HG02840 (cell line): ENCODE results near the gene BRD1.

ENCODE experiments used
- ATAC-seq: cut with Tn5 transposase; IDR thresholded peaks from one replicate; pipeline ENCODE4 v1.9.1; 2021; ENCODE audit warnings: mild to moderate bottlenecking, moderate library complexity, moderate number of reproducible peaks; ENCODE audit not compliant: unreplicated experiment, low FRiP score

The BRD1 gene

DNA sequence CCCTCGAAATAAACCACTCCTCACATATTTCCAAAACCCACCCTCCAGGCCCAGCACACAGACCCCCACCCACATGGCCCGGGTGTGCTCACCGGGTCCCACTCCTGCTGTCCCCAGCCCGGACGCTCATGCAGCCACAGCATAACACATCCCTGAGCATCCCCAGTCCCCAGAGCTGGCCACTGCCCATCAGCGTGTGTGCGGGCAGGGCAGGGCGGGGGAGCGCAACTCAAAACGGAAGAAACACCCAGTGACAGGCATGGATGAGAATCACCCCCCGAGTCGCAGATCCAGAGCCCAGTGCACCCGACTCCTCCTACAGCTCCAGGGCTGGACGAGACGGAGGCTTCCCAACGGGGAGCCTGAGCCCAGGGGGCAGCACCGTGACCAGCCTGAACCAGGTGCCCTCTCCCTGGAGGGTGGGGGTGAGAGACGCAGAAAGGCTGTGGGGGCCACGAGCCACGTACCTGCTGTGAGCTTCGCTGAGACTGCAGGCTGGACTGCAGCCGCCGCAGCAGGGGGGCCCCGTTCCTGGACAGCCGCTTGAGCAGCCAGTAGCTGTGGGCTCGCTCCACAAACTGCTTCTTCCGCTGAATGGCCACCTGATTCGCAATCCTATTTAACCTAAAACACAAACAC, 23.8 kb downstream of the BRD1 start:
- no peak for ATAC-seq

GRCh38 chr22:49803134-49803533, 24.5 kb downstream of the BRD1 start:
- no peak for ATAC-seq

DNA sequence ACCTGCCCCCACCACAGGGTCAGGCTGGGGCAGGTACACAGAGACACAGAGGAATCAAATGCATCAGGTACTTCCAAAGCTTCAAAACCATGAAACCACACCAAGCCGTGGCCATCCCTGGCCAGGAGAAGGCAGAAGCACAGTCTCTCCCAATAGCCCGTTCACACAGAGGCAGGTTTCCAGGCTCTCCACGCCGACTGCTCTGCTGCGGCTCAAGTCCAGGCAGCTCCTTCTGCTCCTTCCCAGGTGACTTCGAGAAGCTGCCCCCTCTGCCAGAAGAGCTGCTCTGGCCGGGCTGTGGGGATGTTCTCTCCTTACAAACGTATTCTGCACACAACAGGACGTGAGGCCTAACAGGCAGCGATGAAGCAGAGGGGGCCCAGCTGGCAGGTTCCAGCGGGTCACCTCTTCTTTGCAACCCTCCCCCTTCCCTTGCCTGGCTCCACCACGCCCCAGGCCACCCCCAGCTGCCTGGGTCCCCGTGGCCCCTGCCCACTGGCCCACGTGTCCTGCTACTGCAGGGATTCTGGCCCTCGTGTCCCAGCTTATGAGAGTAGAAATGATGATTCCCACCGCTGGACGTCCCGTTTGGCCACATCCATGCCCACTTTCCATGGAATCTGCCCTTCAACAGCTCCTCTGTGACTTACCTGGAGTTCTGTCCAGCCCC, 26.1 kb downstream of the BRD1 start:
- ATAC-seq, result no peak

GRCh38 chr22:49800408-49801238, 27.1 kb downstream of the BRD1 start:
- no peak for ATAC-seq

- no peak for ATAC-seq
Measured at GRCh38 chr22:49799431-49800075, 28.1 kb downstream of the BRD1 start.

- ATAC-seq, result no peak
Measured at GRCh38 chr22:49798486-49799151, 29.1 kb downstream of the BRD1 start.

DNA sequence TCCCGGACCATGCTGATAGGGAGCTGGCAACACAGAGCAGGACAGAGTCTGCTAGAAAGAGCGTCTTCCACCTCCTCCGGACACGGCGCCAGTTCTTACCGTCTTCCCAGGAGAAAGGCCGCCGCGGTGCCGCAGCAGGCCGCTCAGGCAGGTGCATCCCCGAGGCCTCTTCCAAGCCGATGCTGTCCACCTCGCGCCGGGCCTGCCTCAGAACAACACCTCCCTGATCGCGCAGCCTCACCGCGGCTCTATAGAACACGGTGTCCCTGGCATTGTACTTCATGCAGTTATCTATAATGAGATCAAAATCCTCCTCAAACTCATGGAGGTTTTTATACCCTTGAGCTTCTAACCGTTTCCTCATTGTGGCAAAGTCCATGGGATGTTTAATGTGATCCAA, 30.0 kb downstream of the BRD1 start:
- ATAC-seq, result no peak

GRCh38 chr22:49796596-49797270, 30.9 kb downstream of the BRD1 start:
- no peak for ATAC-seq

DNA sequence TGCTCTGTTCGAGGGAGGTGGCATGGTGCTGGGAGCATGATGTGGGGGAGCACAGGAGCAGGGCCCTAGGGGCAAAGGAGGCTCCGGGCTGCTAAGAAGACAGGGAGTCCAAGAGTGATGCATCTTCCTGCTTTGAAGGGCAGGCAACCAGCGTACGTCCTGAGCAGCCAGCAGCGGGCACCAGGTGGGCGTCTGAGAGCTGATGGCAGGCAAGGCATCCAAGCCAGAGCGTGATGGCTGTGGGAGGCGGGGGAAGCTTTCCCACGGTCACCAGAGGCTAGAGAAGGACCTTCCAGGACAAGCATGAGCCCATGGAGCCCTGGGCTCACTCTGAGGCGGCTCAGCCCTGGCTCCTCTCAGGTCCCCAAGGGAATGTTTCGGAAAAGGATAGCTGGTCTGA, 32.2 kb downstream of the BRD1 start:
- no peak for ATAC-seq

DNA sequence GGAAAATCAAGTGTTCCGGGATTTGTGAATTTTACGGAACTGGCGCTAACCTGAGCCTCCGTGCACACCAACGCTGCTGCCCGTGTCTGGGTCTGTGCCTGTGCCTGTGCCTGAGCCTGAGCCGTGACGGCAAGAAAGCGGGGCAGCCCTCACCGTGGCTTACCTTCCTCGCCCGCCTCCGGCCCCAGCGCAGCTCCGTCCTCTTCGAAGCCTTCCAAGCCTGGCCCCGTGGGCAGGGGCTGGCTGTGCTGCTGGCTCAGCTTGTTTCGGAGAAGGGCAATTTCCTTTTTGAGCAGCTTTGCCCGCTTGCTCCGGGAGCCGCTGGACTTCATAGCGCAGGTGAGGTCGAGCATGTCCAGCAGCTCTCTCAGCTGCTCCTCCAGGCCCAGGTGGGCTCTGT, 33.8 kb downstream of the BRD1 start:
- no peak for ATAC-seq

- no peak for ATAC-seq
Measured at GRCh38 chr22:49793296-49793695, 34.4 kb downstream of the BRD1 start.

DNA sequence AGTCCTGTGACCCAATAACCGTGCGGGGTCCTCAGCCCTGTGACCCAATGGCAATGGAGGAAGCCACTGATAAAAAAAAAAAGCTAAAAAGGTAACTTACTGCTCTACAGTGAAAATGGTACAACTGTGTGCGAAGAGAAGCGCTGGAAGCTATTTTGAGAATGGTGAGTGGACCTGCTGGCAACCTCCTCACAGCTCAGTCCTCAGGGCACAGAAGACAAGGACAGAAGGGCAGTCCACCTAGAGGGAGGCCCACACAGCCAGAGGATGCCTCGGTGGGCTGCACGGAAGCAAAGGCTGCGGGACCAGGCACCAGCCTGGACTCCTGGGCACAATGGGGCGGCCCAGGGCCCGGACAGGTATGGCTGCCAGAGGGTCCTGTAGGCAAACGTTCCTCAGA, 35.6 kb downstream of the BRD1 start:
- ATAC-seq, result no peak

GRCh38 chr22:49791682-49792081, 36.0 kb downstream of the BRD1 start:
- ATAC-seq, result no peak

DNA sequence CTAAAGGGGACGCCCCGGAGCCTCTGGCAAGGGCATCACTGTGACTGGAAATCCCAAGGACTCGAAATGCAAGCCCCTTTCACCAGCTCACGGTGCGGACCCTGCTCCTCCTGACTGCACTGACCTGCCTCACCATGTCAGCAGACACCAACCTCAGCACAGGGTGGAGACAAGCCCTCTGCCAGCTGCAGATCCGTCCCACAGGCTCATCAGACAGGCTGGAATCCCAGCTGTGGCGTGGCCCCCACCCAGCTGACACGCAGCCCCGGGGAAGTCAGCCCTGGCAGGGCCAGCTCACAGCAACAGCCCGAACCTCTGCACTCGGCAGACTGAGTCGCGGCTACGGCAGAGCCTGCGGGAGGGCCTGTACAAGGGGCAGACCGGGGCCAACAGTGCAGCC, 36.8 kb downstream of the BRD1 start:
- ATAC-seq, result no peak

DNA sequence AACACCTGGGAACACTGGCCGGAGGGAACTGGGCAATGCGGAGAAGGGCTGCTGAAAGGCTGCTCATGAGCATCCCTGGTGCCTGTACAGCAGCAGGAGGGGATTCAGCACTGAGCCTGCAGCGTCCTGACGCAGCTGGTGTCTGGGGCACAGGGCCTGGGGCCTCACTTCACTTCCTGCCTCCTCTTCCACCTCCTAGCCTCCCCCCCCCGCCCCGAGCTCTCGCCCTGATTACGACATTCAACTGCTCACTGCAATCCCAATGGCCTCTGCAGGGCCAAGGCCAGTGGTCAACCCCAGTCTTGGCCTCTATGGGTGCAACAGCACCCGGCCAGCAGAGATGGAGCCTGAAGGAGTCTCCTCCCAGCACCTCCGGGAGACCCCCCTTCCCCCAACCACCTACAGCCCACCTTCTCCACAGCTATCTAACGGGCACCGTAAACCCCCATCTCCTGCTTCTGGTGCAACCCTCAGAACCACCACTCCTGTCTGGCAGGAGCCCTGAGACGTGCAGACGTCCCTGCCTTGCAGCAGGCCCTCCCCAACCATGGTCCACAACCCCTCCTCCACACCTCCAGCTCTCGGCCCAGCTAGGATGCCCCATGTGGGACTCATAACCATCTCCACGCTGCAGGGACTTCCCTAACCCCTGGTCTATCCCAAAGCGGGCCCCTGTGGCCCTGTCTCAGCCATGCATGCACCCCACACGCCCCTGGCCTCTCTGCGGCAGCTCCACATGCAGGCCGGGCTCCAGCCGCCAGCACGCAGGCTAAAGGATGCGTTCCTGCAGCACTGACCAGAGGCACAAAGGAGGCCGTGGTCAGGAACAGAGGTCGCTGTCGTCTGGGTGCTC, 38.2 kb downstream of the BRD1 start:
- no peak for ATAC-seq

- no peak for ATAC-seq
Measured at GRCh38 chr22:49788504-49788903, 39.2 kb downstream of the BRD1 start.

DNA sequence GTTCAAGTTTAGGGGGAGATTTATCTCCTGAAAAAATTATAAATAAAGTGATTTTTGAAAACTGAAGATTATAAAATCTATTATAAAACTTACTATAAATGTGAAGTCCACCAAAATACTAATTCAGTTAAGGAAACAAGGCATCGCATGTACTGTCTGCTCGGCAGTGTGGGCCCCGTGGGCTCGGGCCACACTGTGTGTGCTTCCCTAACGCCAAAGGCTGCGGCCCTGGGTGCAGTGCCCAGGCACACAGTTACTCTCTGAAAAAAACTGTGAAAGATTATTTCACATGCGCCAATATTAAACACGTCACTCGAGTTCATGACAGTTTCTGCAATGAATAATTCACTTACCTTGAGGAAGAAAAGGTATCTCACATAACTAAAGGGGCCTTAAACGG, 39.8 kb downstream of the BRD1 start:
- no peak for ATAC-seq

DNA sequence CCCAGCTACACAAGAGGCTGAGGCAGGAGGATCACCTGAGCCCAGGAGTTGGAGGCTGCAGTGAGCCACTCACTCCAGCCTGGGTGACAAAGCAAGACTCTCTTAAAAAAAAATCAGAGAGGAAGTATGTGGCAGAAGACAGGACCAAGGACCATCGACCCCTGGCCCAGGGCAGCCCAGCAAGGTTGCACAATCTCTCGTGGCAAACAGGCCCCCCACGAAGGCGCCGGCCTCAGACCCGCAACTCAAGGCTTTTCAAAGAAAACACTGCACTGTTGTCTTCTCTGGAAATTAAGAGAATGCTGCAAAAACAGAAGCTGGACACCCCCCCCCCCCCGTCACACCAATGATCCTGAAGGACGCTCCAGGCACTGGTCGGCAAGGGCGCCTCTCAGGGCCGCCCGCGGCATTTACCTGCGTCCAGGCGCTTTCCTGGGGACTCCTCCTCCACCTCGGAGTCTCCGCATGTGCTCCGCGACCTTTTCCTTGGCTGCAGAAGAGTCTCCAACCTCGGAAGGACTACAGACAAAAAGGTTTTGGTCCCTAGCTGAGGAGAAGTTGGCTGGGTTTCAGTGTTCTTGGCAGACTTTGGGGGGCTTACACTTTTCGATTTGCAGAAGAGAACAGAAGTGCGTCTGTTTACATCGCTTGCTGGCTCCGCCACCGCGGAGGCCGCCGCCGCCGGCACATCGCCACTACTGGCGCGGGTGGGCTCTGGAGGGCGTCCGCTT, 40.5 kb downstream of the BRD1 start:
- ATAC-seq, result no peak
